Activated naive CD8-positive, alpha-beta T cell treated with anti-CD3 and anti-CD28 coated beads, Interleukin-2, amount 50 U/mL, for 16 hours (primary cell): ENCODE measurements around the gene PPARGC1A.

Experiments used
- DNase-seq: peaks from one replicate; pipeline ENCODE4 v3.0.0-alpha.2; 2020; ENCODE audit warnings: low read depth, low spot score

The PPARGC1A gene, protein sequence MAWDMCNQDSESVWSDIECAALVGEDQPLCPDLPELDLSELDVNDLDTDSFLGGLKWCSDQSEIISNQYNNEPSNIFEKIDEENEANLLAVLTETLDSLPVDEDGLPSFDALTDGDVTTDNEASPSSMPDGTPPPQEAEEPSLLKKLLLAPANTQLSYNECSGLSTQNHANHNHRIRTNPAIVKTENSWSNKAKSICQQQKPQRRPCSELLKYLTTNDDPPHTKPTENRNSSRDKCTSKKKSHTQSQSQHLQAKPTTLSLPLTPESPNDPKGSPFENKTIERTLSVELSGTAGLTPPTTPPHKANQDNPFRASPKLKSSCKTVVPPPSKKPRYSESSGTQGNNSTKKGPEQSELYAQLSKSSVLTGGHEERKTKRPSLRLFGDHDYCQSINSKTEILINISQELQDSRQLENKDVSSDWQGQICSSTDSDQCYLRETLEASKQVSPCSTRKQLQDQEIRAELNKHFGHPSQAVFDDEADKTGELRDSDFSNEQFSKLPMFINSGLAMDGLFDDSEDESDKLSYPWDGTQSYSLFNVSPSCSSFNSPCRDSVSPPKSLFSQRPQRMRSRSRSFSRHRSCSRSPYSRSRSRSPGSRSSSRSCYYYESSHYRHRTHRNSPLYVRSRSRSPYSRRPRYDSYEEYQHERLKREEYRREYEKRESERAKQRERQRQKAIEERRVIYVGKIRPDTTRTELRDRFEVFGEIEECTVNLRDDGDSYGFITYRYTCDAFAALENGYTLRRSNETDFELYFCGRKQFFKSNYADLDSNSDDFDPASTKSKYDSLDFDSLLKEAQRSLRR

DNA sequence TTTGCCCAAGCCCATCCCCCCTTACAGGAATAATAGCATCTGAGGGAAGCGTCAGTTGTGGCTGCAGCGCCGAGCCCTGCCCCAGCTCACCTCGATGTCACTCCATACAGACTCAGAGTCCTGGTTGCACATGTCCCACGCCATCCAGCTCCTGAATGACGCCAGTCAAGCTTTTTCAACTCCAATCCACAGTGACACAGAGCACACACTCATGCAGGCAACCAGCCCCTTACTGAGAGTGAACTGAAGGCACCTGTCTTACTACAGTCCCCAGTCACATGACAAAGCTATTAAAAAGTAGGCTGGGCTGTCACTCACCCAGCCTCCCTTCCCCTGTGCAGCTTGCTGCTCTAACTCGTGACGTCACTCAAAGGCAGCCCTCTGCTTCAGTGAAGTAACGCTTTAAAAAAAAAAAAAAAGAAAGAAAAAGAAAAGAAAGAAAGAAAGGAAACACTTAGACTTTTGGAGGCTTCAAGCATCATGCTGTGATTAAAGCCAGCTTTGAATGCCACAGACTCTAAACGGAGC lies at the start of gene PPARGC1A:
Gene PPARGC1A, minus strand, starts transcription at position 234 of the 528 bp plus-strand sequence. Its CDS starts 90 bp downstream, at position 144.
- no peak for DNase-seq

DNA sequence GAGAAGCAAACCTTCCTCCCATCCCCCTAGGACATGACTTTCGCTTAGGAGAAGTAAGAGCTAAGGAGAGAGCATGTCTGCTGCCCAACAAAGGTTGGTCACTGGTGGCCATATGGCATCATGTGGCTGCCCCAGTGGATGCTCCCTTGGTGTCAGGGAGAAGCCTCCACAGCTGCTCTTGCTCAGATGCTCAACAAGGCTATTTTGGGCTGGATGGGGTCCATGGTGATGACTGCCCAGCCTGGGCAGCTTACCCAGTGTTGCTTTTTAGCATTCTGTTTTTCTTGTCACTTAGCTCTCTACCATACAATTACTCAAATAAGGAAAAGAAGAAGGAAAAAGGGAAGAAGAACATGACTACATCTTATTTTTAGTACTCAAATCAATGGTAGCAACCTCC lies 48.9 kb upstream of the PPARGC1A start:
- DNase-seq, result no peak

DNA sequence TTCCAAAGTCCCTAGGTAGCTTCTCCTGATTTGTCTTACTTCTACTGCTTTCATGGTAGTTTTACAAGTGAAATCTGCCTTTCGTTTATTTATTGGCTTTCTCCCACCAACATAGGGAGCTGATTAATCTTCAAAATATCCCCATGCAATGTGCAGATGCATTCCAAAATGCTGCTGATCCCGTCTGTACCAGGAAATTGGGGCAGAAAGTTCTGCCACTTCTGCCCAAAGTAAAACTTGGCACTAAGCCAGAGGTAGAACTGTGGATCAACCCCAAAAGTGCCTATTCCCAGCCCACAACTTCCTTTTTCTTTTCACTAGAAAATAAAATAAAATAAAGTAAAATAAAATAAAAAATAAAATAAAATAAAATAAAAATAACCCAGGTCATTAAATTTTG lies 47.3 kb upstream of the PPARGC1A start:
- DNase-seq, result no peak

DNA sequence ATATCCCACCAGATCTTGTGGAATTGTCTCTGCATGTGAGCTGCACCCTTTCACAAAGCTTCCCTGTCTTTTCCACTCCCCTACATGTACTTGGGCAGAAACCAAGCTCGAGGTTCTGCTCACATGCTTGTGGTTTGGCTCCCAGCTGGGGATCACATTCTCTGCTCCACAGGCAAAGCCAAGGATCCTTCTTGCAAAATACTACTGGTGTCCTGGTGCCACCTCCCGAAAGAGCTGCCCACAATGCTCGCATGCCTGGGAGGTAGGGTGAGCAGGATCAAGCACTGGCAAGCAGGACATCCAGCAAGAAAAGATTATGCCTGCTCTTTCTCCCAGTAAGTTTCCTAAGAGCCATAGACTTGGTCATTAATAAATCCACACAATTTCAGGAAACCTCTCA lies 45.1 kb upstream of the PPARGC1A start:
- DNase-seq, result no peak

DNA sequence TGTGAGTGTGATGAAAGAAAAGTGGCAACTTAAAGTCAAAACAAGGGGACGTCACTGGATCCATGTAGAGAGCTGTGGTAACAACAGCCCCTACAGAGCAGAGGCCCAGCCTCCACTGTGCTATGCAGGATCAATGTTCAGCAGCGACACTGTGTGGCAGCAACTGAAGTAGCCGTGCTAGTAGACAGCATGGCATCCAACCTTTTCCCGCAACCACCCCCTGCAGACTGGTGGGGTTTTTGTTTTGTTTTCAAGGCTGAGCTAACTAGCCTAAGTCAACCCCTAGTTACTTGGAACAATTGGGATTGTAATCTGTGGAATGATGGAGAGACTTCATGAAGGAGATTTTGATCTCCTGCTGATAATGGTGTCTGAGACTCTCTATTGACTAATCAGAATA lies 44.4 kb upstream of the PPARGC1A start:
- DNase-seq, result no peak

DNA sequence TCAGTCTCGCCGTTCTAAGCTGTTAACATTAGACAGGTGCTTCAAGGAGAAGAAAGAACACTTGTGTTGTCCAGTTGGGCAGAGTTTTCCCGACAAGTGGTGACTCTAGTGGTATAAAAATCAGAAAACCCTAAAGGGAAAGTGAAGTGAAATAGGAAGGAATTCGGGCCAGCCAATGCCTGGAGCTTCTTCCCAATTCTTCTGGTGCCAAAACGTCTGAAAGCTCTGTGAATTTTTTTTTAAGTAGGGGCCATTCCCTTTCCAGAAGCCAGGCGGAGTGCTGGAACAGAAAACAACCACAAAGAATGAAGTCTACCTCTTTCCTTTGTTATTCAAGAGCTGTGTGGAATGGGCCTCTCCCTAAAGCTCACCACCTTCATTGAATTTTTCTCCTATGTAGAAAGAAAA lies 43.1 kb upstream of the PPARGC1A start:
- DNase-seq, result no peak

DNA sequence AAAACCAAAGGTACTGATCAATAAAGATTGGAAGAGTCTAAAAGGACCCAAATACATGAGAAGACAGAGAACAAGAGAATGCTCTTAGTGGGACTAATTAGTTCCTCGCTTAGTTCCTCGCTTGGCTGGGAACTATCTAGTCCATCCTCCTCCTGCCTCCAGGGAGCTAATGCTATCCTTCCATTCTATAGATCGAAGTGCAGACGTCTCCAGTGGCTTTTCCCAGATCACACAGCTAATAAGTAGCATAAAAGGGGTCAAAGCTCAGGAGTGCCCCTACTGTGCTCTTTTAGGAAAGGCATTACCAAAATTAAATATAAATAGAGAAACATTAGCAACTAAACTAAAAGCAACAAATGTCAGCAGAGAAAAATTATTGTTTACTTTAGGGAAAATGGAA lies 42.3 kb upstream of the PPARGC1A start:
- DNase-seq, result no peak

DNA sequence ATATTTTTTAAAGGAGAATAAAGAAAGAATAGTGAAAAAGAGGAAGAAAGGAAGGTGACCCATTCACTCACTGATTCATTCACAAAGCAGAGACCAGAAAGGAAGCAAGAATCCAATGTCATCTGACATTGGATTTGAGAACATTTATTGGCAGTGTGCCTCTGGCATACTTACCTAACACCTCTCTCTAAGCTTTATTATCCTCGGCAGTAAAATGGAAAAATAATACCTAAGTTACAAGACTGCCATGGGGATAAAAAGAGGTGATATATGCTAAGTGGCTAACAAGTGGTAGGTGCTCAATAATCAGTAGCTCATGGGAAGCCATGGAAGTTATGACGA lies 41.6 kb upstream of the PPARGC1A start:
- DNase-seq, result no peak

DNA sequence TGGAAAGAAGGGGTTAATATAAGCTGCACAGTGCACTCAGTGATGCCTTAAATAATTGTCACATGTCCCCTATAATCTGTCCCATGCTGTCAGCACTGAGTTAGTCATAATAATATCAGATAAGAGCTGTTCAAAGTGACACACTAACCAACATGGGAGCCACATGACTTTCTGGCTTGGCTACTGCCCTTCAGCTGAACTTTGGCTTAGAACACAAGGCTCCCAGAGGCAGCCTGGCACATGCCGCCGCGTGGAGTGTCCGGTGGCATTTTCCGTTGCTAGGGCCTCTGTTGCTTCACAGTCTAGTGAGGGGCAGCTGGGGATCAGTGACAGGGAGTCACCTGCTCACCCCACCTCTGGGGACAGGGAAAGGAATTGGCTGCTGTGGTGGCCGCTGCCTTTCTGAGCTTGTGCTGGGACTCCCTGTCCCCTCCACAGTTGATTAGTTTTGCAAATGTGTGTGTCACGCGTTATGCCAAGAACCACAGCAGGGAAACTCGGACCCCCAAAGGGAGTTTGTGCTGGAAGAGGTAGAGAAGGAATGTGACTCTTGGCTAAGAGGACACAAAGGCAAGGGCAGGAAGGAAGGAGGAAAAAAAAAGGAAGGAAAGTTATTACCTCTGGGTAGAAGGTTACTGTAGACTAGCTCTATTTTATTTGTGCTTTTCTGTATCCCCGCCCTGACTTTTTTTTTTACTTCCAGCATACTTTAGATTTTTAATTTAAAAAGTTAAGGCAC lies 41.1 kb upstream of the PPARGC1A start:
- DNase-seq, result no peak

DNA sequence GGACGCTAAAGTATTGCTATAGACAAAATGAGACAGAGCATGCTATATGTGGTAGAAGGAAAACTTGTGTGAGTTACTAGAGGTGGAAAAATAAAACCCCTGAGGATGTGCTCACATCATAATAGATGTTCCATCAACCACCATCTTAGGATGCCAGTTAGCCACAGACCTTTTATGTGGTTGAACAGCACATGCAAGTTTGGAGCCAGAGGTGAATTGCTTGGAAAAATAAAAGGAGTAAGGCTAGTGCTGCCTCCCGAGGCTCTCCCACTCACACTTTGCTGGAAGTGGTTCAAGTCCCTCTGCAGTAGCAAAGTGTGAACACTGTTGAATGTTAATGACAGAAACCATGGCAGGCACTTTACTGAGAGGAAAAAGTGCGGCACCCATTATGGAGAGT lies 39.4 kb upstream of the PPARGC1A start:
- no peak for DNase-seq

DNA sequence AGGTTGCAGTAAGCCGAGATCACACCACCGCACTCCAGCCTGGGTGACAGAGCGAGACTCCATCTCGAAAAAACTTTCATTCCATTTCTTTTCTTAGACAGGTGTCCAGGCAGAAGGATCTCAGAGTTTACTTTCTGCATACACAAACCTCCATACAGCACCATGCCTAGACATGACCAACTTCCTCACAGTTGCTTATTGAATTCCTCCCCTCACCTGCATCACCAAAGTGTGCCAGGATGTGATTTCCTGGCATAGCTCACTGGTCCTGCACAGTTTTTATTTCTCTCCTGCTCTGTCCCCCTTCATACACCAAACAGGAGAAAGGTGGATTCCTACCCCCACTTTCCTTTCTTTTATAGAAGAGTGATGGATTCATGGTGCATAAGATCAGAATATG lies 34.7 kb upstream of the PPARGC1A start:
- DNase-seq, result no peak

DNA sequence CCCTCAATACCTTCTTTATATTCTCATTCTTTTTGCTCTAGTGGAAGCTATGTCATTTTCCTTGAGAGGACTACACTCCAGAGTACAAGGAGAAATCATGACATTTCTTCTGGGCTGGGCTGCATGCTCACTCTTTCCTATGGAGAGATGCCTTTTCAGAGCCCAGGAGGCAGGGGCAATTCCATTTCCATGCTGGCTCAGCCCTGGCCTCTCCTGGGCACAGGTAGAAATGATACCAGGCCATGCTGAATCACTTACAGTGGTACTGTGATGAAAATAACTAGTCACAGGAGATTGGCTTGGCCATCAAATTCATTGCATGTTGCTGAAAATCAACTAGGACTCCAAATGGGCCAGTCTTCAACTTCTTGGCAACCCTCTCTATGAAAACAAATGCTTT lies 34.0 kb upstream of the PPARGC1A start:
- DNase-seq, result no peak

DNA sequence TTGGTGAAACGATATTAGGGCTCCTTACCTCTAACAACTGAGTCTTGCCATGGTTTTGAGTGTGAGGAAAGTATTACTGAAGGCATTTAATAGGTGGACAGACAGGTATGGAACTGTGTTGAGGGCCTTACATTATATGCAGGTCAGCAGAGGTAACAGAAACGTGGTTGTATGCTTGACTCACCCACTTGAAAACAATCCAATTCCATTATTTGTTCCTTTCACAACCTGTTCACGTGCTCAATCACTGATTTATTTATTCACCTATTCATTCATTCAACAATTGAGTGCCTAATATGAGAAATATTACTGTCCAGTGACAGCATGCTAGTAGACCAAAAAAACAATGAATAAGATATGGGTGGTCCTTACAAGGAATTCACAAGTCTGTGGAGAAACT lies 33.3 kb upstream of the PPARGC1A start:
- DNase-seq, result no peak

DNA sequence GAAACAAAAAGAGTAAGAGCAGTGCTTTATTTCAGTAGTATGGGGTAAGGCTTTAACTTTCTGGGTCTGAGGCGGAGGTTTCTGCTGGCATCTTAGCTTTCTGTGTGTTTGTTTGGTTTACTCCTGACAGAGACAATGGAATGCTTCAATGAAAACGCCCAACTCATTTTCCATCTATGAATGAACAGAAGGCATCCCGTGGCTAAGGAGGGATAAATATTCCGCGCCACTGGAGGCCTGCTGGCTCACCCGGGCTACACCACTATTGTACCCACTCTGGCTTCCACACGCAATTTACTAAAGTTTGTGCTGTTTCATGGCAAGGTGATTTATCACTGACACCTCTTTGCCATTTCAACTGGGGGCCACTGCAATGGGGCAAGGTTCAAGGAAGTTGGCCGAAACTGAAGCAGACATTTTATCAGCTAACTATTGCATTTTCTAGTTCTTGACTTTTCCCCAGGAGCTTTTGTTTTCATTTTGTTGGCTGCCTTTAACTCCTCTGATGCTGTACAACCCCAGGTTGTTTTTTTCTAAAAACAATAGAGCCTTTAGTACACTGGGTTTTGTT lies 32.8 kb upstream of the PPARGC1A start:
- DNase-seq, result no peak

DNA sequence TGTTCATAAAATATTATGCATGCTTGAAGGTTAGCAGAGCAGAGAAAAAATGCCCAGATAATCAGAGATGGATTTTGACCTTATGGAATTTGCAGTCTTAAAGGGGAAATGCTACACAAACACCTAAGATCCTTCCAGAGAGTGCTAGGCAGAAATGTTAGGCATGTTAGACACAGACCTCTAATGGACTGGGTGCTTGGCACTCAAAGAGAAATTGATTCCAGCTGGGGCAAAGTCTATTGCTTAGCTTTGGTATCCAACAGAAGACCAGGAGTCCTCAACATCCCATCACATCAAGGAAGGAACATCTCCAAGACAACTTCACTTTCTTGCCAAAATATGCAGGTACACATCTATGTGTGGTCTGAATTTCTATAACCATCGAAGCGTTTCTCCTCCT lies 32.2 kb upstream of the PPARGC1A start:
- DNase-seq, result no peak

DNA sequence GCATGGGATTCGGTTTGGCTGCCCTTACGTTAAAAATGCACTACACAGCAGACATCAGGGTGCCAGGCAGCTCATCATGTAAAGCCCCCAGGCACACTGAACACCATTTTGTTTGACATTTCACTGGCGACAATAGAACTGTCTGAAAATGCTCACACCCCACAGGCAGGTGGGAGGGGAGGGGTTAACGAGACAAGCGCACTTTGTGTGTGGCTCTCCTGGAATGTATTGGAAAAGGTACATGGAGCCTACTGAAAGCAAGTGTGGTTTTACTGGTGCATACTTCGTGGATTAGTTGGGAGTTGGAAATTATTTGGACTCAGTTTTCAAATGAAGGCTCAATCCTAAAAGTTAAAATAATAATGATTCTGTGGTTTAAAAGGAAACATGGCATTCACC lies 31.6 kb upstream of the PPARGC1A start:
- DNase-seq, result no peak

DNA sequence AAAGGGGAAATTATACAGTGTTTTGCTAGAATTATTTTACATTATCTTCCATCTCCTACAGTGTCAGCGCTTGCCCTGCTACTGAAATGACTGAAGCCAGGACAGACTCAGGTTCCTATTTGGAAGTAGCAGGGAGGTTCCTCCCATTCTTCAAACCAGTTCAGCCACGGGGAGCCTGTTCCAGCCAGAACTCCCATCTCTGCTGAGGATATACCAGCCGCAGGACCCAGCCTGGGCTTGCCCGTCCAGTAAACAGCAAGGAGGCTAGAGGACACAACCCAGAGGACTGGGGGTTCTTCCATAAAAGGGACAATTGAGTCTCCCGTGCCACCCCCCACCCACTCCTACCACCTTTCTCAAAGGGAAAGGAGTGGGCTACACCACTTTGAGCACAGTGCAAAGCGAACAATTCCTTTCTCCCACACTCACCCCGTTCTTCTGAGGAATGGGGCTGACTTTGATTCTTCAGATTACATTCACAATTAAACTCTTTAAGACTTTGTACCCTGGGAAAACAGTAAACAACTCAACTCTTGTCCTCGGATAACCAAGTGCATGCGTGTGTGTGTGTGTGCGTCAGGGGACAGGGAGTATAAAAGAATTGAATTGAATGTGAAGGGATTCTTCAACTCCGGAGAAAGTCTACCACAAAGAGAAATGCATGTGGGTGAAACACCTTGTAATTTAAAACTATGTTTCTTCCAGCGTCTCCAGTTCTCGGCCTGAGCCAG lies 31.0 kb upstream of the PPARGC1A start:
- no peak for DNase-seq

DNA sequence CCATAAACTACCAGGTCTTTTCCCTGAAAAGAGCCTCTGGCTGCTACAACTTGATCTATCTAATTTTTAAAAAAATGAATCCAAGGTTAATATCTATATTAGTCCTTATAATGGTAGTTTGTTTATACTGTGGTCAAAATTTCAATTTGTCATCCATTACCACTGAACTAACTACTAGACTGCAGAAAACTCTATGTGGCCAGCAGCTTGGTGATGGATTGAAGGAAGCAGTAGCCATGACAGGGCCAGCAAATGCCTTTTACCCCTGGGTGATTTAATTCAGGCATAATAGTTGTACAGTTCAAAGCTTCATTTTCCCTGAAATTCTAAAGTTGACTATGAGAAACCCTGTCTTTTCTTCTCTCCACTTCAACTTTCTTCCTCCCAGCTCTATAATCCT lies 30.4 kb upstream of the PPARGC1A start:
- DNase-seq, result no peak

DNA sequence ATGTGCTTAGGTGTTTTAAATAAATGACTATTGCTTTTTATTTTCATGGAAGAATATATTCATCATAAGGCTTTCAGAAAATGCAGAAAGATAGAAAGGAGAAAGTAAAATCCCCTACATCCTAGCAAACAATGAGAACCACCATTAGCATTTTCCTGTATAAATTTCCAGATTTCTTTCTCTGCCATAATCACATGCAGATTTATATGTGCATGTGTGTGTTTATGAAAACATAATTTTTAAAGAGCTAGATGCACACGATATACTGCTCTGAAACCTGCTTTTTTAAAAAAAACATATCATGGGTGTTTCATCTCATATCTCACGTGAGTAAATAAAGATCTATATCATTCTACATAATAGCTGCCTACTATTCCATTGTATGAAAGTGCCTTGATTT lies 26.4 kb upstream of the PPARGC1A start:
- DNase-seq, result no peak

DNA sequence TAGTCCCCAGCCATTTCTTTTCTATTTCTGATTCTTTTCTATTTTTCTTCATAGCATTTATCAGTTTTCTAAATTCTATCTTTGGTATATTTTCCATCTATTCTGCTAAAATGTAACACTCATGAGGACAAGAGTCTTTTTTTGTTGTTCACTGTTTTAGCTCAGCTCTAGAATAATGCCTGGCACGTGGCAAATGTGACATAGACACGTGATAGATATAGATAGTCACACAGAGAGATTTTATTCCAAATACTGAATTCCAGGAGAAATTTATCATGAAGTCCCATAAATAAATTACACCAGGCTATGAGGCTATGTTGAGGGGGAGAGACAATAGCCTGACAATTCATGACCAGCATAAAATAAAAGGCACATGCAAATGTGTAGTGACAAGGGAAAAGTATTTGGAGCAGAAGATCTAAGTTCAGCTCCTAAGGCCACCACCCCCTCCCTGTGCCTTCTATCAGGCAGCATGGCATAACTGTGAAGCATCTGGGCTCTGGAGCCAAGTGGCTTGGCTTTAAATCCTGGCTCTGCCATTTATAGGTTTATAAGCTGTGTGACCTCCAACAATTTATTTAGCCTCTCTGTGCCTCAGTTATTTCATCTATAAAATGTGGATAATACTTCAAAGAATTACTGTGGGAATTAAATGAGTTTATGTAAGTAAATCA lies 25.7 kb upstream of the PPARGC1A start:
- no peak for DNase-seq
